Psoas muscle (tissue), 8 donors: ENCODE results near the gene STAB2. TPM values are rescaled to one million over a fixed set of nuclear protein-coding genes. Genes with fewer than 3 reads are reported as not detected.
A peak's percentile ranks its signal among the peaks of the same experiment; 100 is the strongest.

Experiments used
- ATAC-seq, 4 donors: fragments of 200-7000 bp; cut with Tn5 transposase; one replicate each; pipeline ENCODE4 v1.9.1; 2020; ENCODE audit warnings: moderate library complexity in 3 of 4, mild to moderate bottlenecking in 2 of 4
- DNase-seq, 2 donors: peaks; one replicate each; pipeline ENCODE4 v3.0.0-alpha.2; 2020
- H3K27ac ChIP-seq: fragments of 200-600 bp; one replicate; pipeline ENCODE4 v1.8.0; 2022
- H3K27me3 ChIP-seq, 3 donors: fragments of 200-600 bp in 1 of 3; one replicate each; pipeline versions ENCODE4 v1.6.1 to v1.8.0; 2013 to 2022; ENCODE audit warnings: low read length in 2 of 3, mild to moderate bottlenecking in 2 of 3, moderate library complexity in 1 of 3; ENCODE audit not compliant: insufficient read depth in 3 of 3
- H3K36me3 ChIP-seq, 2 donors: fragments of 200-600 bp in 1 of 2; one replicate each; pipeline versions ENCODE4 v1.6.1 to v1.8.0; 2013 to 2022; ENCODE audit warnings: low read depth in 1 of 2, mild to moderate bottlenecking in 1 of 2, moderate library complexity in 1 of 2; ENCODE audit not compliant: insufficient read depth in 1 of 2
- H3K4me1 ChIP-seq: fragments of 200-600 bp; one replicate; pipeline ENCODE4 v1.8.0; 2022
- H3K4me3 ChIP-seq: fragments of 200-600 bp; one replicate; pipeline ENCODE4 v1.8.0; 2022; ENCODE audit warnings: mild to moderate bottlenecking
- H3K9me3 ChIP-seq: fragments of 200-600 bp; one replicate; pipeline ENCODE4 v1.8.0; 2022
- WGBS, 3 donors: extraction: QIAGEN DNeasy Blood & Tissue Kit; methylation state at CpG; one replicate each; pipeline versions ENCODE4 v1.1.6 to v1.1.7; 2013; 5-methylcytosine and 5-hydroxymethylcytosine counted together
- intact Hi-C, 2 donors: fragments of 100-400 bp; cut with DNase I; formaldehyde crosslinking; loops; one replicate each; pipeline versions ENCODE4 v1.11.0 to v1.14.2; 2022
- polyA plus RNA-seq, 3 donors: library from polyadenylated mRNA; stranded (reverse); fragments of 200-250 nt; gene quantifications; one replicate each; pipeline ENCODE4 v1.2.3, GENCODE V29; 2013
- total RNA-seq, 4 donors: library from RNA; stranded (reverse); fragmentation: NEBNext Ultra II Directional in 2 of 4; extraction: Animal tissue kit (Norgen Biotek cat#: 25700) in 2 of 4; gene quantifications; one replicate each; pipeline versions ENCODE4 v1.2.1 to v1.2.4, GENCODE V29; 2021 to 2023
- TF ChIP-seq, protein P1 (sequence below): fragments of 200-600 bp; IDR thresholded peaks from one replicate; pipeline ENCODE4 v1.8.0; 2022; ENCODE audit warnings: antibody characterized with exemption
- donor health status: healthy with polysubstance abuse.
- donor health status: DM: no; HTN: no; CAD: no; lungs with moderate emphysema.
- donor health status: Bipolar disorder and iron deficiency.
- donor health status: healthy.
- donor health status: DM: yes; HTN: yes; CAD: no.
- donor health status: DM: no; HTN: no; CAD: no.
- donor health status: DM: no; HTN: no; CAD: no.
- donor health status: DM: yes; HTN: yes; CAD: no.

The STAB2 gene
- total and polyA plus RNA-seq, 7 donors = under 0.01 to 0.32 (median 0.06) TPM; not detected in 2

DNA sequence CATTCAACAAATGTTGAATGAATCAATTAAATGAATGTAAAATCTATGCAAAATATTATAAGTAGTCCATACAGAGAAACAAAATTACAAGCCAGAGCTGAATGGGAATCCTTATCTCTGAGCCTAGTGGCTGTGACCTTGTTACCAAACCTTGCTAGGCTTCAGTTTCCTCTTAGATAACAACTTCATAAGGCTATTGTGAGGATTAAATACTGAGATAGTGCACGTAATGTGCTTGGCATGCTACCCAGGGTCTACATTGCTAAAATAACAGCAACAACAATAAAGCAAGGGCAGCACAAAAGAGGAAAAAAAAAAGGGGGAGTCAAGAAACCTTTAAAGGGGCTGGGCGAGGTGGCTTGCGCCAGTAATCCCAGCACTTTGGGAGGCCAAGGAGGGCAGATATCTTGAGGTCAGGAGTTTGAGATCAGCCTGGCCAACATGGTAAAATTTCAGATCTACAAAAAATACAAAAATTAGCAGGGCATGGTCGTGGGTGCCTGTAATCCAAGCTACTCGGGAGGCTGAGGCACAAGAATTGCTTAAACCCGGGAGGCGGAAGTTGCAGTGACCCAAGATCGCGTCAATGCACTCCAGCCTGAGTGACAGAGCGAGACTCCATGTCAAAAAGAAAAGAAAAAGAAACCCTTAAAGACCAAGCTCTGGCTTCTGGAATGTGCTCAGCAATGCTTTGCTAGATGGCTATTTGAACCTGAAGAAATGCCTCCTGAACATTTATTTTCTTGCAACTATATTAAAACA is 14.1 kb downstream of the STAB2 start:
- intact Hi-C loops = no loop called here
- Histone ChIP-seq H3K27ac (no peak overlapping the region), H3K27me3 (no peaks in the 10 kb centered on the region), H3K4me1 (no peaks in the 10 kb centered on the region), H3K9me3 (peaks cover 4% of the 10 kb centered on the region), H3K4me3 (no peak overlapping the region), H3K36me3 (no peaks in the 10 kb centered on the region)
- DNase-seq (no peak), ATAC-seq (no peak)
- 69 to 76% (median 75%) methylated on average over 10 of the region's 10 CpGs for WGBS, 3 donors
- TF ChIP-seq, protein P1, sequence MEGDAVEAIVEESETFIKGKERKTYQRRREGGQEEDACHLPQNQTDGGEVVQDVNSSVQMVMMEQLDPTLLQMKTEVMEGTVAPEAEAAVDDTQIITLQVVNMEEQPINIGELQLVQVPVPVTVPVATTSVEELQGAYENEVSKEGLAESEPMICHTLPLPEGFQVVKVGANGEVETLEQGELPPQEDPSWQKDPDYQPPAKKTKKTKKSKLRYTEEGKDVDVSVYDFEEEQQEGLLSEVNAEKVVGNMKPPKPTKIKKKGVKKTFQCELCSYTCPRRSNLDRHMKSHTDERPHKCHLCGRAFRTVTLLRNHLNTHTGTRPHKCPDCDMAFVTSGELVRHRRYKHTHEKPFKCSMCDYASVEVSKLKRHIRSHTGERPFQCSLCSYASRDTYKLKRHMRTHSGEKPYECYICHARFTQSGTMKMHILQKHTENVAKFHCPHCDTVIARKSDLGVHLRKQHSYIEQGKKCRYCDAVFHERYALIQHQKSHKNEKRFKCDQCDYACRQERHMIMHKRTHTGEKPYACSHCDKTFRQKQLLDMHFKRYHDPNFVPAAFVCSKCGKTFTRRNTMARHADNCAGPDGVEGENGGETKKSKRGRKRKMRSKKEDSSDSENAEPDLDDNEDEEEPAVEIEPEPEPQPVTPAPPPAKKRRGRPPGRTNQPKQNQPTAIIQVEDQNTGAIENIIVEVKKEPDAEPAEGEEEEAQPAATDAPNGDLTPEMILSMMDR = no peak

DNA sequence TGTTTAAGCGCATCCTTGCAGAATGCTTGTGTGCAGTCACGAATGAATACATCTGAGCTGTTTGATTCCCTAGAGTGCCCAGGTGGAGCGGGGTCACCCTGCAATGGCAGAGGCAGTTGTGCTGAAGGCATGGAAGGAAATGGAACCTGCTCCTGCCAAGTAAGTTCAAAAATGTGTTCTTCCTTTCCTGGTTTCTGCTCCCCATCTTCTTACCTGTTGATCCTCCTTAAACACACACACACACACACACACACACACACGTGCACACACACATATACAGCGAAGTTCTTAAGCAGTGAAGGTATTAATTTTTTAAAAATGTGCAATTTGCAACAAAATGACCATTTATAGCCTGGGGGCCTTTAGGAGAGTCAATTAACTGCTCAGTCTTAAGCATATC is 33.3 kb downstream of the STAB2 start:
- DNase-seq = no peak
- no peak overlapping the region for H3K4me3 ChIP-seq
- TF ChIP-seq, protein P1 = no peak
- H3K27ac ChIP-seq = no peak overlapping the region
- no peaks in the 10 kb centered on the region for H3K4me1 ChIP-seq
- H3K9me3 ChIP-seq = no peaks in the 10 kb centered on the region
- ATAC-seq = no peak
- no peaks in the 10 kb centered on the region for H3K36me3 ChIP-seq
- H3K27me3 ChIP-seq = no peaks in the 10 kb centered on the region
- intact Hi-C loops = loop anchor here in 1 of 2 donors (10.0 kb wide), 1 partner anchor 494 kb away; no protein-coding TSS in a partner anchor
- WGBS, 3 donors = 80 to 88% (median 87%) methylated on average over 5 of the region's 5 CpGs

DNA sequence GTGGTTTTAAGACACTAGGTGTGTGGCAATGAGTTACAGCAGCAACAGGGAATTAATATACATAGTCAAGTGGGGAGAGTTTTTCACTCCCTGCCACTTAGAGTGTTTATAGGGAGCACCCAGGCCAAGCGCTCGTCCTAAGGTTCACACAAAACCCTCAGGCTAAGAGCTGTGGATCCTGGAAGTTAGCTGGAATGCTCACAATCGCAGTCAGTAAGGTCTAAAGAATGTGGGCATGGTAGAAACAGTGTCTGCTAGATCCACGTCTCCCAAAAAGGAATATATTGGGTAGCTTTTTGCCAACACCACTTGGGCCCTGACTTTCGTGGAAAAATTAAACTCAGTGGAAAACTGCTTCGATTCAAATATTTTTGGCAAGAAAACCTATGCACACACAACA is 36.6 kb downstream of the STAB2 start:
- Histone ChIP-seq H3K36me3 (no peaks in the 10 kb centered on the region), H3K27me3 (no peaks in the 10 kb centered on the region), H3K9me3 (no peaks in the 10 kb centered on the region), H3K4me1 (peaks cover 16% of the 10 kb centered on the region), H3K27ac (no peak overlapping the region), H3K4me3 (no peak overlapping the region)
- DNase-seq (no peak), ATAC-seq (no peak)
- WGBS, 3 donors = 68 to 80% (median 73%) methylated on average over 6 of the region's 6 CpGs
- intact Hi-C loops = loop anchor here in 1 of 2 donors (10.0 kb wide), 1 partner anchor 491 kb away; no protein-coding TSS in a partner anchor
- TF ChIP-seq, protein P1 = no peak

DNA sequence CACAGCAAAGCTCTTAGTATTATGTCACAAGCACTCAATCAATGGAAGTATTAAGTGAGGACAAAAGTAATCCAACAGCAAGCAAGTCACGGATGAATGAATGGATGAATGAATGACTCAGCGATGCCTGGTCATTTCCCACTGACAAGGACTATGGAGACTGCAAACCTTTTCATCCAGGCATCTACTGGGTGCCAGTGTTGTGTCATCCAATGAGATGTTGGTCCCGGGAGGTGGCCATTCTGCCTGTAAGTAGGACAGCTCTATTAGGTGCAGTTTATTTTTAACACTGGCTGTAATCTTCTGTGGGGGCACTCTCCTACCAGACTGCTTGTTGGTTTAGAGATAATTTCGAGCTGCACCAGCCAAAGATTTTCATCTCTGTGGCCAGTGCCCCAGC is 39.4 kb downstream of the STAB2 start:
- H3K4me1 ChIP-seq = peaks cover 16% of the 10 kb centered on the region
- no peaks in the 10 kb centered on the region for H3K9me3 ChIP-seq
- WGBS, 3 donors = 10 to 51% (median 25%) methylated on average over 4 of the region's 4 CpGs
- H3K27ac ChIP-seq = peak overlapping the region; percentile 67
- ATAC-seq (peak; percentile 96 to 98 (median 96)), DNase-seq (peak; percentile 44 to 77)
- no peak overlapping the region for H3K4me3 ChIP-seq
- no peaks in the 10 kb centered on the region for H3K36me3 ChIP-seq
- H3K27me3 ChIP-seq = no peaks in the 10 kb centered on the region
- TF ChIP-seq, protein P1 = peak; percentile 59
- intact Hi-C loops = loop anchor here in 1 of 2 donors (5.0 to 10.0 kb wide), 2 partner anchors 256 to 488 kb away; no protein-coding TSS in a partner anchor
